Measurements from ENCODE around the gene RIMKLB.

DNA sequence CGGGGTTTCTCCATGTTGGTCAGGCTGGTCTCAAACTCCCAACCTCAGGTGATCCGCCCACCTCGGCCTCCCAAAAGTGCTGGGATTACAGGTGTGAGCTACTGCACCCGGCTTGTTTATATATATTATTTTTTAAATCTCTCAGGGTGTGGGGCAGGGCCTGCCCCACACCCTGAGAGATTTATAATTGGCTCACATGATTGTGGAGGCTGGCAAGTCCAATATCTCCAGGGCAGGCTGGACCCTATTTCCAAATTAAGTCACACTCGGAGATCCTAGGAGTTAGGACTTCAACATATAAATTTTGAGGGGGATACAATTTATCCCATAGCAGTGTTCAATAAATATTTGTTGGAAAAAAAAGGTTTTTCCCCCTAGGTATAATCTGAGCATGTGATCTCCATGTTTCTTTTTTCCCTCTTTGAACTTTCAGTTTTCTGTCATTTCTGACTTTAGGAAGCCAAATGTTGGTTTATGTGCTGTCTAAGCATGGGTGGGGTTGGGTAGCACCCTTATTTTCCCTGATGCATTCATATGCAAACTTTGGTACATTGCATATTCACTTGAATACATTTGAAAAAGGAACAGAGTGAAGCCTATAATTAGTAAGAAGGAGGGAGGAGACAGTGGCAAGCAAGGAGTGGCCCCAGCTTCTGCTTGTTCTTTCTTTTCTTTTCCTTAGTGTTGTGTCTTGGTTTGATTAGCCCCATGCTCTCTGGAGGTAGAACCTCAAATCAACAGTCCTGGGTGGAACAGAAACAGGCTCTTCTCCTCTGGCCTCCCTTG lies 116.0 kb downstream of the RIMKLB start:
- TF ChIP-seq CEBPB (IDR thresholded peaks at IDR 0.05; ENCODE audit: low read depth) (no peak), ELF1 (IDR thresholded peaks at IDR 0.05; ENCODE audit: borderline replicate concordance, low read depth) (no peak), EZH2 (IDR thresholded peaks at IDR 0.05) (no peak), POLR2A (IDR thresholded peaks at IDR 0.05; ENCODE audit: borderline replicate concordance, extremely low read depth, insufficient read depth, insufficient read length) (no peak), RAD21 (IDR thresholded peaks at IDR 0.05; ENCODE audit: low read depth) (no peak), POLR2AphosphoS5 (IDR thresholded peaks at IDR 0.05; ENCODE audit: low read depth, low read length) (no peak), EZH2phosphoT487 (IDR thresholded peaks at IDR 0.05; ENCODE audit: borderline replicate concordance) (no peak), TCF7L2 (IDR thresholded peaks at IDR 0.05; ENCODE audit: borderline replicate concordance, extremely low read depth, insufficient read depth, insufficient read length) (no peak)
- TF ChIP-seq, protein P1, sequence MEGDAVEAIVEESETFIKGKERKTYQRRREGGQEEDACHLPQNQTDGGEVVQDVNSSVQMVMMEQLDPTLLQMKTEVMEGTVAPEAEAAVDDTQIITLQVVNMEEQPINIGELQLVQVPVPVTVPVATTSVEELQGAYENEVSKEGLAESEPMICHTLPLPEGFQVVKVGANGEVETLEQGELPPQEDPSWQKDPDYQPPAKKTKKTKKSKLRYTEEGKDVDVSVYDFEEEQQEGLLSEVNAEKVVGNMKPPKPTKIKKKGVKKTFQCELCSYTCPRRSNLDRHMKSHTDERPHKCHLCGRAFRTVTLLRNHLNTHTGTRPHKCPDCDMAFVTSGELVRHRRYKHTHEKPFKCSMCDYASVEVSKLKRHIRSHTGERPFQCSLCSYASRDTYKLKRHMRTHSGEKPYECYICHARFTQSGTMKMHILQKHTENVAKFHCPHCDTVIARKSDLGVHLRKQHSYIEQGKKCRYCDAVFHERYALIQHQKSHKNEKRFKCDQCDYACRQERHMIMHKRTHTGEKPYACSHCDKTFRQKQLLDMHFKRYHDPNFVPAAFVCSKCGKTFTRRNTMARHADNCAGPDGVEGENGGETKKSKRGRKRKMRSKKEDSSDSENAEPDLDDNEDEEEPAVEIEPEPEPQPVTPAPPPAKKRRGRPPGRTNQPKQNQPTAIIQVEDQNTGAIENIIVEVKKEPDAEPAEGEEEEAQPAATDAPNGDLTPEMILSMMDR (IDR thresholded peaks at IDR 0.05 in 2 of 3, conservative IDR thresholded peaks at IDR 0.05 in 1 of 3; ENCODE audit: borderline replicate concordance in 1 of 3, insufficient read depth in 1 of 3, low read depth in 2 of 3, low read length in 2 of 3), result no peak
- TF ChIP-seq, protein P2, sequence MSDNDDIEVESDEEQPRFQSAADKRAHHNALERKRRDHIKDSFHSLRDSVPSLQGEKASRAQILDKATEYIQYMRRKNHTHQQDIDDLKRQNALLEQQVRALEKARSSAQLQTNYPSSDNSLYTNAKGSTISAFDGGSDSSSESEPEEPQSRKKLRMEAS (IDR thresholded peaks at IDR 0.05), result no peak

Measured in HCT116 (cell line).